Loucy (cell line): ENCODE data around the gene MRAS.

Source experiments
- EZH2phosphoT487 ChIP-seq: fragments of 200-600 bp; IDR thresholded peaks from 2 replicates; pipeline ENCODE4 v1.6.1; 2018; ENCODE audit warnings: antibody characterized with exemption, mild to moderate bottlenecking, moderate library complexity, borderline replicate concordance
- TF ChIP-seq, protein P1 (sequence below): fragments of 200-600 bp; sonication (generic); conservative IDR thresholded peaks from 2 replicates; pipeline ENCODE4 v1.5.1; 2014; ENCODE audit warnings: mild to moderate bottlenecking, antibody characterized with exemption, low read length

DNA sequence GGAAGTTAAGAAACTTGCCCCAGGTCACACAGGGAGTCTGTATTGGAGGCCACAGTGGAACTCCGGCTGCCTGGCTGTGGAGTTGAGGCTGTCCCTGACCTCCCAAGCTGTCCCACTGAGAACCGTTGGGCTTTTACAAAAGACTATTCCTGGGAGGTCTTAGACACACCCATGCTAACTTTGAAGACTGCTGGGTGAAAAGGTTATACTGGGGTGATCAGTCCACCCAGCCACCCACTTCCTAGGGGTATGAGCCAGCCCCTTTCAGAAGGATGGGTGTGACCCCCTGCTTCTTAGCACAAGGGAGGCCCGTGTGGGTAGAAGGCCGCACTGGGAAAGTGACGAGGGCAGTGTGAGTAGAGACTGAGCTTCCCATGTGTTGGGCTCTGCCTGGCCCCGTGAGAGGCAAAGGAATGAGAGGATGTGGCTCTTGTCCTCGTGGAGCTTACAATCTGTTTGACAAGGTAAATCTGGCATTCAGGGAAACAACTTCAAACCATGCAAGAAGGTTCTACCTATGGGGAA is 19.0 kb downstream of the MRAS start:
- TF ChIP-seq, protein P1, sequence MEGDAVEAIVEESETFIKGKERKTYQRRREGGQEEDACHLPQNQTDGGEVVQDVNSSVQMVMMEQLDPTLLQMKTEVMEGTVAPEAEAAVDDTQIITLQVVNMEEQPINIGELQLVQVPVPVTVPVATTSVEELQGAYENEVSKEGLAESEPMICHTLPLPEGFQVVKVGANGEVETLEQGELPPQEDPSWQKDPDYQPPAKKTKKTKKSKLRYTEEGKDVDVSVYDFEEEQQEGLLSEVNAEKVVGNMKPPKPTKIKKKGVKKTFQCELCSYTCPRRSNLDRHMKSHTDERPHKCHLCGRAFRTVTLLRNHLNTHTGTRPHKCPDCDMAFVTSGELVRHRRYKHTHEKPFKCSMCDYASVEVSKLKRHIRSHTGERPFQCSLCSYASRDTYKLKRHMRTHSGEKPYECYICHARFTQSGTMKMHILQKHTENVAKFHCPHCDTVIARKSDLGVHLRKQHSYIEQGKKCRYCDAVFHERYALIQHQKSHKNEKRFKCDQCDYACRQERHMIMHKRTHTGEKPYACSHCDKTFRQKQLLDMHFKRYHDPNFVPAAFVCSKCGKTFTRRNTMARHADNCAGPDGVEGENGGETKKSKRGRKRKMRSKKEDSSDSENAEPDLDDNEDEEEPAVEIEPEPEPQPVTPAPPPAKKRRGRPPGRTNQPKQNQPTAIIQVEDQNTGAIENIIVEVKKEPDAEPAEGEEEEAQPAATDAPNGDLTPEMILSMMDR = no peak
- no peak for TF ChIP-seq EZH2phosphoT487
